GM12801 (cell line): Measurements from ENCODE around the gene PACSIN2.

ENCODE experiments used
- TF ChIP-seq, protein P1 (sequence below): IDR thresholded peaks from one replicate; pipeline ENCODE4 v1.5.1; 2011; ENCODE audit warnings: control low read depth; ENCODE audit not compliant: insufficient read length; ENCODE audit errors: extremely low read depth

PACSIN2 gene

DNA sequence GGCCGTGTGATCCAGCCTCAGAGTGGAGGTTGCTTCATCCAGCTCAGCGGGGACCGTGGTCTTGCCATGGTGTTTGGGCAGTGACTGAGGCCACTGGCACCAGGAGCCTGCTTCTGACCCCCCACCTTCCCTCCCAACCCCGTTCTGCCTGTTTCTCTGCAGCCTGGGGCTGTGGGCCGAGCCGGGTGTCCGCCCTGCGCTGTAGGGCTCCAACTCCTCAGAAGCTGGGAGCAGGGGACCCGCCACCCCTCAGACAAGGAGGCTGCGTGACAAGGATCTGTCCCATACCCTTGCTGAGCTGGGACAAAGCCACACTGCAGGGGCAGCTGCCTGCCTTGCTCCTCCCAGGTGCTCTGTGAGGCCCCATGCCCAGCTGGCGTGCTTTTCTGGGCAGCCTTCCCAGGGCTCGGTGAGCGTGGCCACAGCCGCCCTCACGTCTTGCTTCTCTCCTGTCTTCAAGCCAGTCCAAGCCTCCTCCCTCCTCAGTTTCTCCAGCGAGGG lies 146.1 kb downstream of the PACSIN2 start:
- TF ChIP-seq, protein P1, sequence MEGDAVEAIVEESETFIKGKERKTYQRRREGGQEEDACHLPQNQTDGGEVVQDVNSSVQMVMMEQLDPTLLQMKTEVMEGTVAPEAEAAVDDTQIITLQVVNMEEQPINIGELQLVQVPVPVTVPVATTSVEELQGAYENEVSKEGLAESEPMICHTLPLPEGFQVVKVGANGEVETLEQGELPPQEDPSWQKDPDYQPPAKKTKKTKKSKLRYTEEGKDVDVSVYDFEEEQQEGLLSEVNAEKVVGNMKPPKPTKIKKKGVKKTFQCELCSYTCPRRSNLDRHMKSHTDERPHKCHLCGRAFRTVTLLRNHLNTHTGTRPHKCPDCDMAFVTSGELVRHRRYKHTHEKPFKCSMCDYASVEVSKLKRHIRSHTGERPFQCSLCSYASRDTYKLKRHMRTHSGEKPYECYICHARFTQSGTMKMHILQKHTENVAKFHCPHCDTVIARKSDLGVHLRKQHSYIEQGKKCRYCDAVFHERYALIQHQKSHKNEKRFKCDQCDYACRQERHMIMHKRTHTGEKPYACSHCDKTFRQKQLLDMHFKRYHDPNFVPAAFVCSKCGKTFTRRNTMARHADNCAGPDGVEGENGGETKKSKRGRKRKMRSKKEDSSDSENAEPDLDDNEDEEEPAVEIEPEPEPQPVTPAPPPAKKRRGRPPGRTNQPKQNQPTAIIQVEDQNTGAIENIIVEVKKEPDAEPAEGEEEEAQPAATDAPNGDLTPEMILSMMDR, result no peak

DNA sequence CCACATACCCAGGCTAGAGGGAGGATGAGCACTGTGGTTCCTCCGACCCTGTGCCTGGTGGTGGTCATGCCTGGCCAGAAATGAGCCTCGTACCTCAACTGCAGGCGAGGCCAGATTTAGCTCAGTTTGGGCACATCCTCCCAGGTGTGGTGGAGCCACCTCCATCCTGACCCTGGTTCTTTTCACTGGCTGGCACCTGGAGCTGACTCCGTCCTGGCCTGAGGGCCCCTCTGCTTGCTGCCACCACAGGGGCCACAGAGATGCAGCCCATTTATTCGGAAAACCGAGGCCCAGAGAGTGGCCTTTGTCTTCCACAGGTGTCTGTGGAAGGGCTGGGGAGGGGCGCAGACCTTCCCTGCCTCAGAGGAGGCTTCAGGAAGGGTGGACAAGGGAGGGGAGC lies 148.8 kb downstream of the PACSIN2 start:
- TF ChIP-seq, protein P1, result no peak

DNA sequence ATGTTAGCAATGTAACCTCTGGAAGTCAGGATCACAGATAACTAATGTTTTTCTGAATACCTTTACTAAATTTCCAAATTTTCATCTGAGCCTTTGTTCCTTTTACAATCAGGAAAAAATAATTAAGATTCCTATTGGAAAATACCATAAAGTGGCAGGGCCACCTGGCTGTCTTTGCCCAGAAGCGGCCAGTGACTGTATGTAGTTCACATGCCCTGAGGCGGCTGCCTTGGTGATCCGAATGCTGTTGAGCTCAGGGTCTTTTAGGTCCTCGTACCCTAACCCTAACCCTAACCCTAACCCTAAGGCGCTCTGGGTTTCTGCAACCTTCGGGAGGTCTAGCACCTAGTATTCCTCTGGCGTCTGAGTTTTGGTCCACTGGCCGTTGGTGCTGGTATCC lies 149.4 kb downstream of the PACSIN2 start:
- TF ChIP-seq, protein P1, result no peak

DNA sequence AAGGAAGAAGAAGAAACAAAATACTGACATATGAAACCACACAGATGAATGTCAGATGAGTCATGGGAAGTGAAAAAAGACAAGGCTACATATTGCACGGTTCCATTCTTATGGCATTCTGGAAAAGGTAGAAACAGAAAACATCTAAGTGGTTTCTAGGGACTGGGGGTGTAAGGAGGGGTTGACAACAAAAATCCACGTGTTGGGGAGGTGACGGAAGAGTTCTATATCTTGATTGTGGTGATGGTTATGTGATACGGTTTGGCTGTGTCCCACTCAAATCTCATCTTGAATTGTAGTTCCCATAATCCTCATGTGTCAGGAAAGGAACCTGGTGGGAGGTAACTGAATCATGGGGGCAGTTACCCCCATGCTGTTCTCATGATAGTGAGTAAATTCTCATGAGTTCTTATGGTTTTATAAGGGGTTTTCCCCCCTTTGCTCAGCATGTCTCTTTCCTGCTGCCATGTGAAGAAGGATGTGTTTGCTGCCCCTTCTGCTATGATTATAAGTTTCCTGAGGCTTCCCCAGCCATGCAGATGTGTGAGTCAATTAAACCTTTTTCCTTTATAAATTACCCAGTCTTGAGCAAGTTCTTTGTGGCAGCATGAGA lies 151.5 kb downstream of the PACSIN2 start:
- TF ChIP-seq, protein P1, result no peak

DNA sequence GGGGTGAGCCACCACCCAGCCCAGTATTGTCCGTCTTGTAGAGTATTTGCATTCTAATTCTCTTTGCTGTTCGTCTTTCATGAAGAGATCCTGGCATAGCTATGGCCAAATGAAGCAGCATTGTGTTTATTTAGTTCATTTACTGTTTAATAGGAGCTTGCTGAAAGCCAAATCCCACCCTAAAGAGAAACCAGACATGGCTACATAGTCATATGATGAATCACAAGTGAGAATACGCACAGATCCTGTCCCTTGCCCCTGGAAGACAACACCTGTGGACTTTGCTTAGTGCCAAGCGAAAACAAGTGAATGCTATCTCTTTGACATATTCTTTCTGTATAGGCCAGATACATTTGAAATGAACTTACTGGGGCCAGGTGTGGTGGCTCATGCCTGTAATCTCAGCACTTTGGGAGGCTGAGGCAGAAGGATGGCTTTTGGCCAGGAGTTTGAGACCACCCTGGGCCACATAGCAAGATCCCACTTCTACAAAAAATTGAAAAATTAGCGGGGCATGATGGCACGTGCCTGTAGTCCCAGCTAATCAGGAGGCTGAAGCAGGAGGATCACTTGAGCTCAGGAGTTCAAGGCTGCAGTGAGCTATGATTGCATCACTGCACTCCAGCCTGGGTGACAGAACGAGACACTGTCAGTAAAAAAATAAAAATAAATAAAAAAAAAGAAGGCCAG lies 152.8 kb downstream of the PACSIN2 start:
- TF ChIP-seq, protein P1, result no peak

DNA sequence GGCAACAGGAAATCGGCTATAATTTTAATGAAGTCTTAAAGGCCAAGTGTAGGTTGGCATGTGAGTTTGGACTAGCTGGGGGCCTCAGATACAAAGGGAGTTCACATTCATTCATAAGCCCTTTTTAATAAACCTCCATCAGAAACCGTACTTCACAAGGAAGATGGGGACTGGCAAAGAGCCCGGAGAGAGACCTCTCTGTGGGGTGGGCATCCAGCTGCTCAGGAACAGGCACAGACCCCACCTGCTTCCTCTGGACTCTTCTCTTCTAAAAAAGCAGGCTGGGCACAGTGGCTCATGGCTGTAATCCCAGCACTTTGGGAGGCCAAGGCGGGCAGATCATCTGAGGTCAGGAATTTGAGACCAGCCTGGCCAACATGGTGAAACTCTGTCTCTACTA lies 154.0 kb downstream of the PACSIN2 start:
- TF ChIP-seq, protein P1, result no peak

DNA sequence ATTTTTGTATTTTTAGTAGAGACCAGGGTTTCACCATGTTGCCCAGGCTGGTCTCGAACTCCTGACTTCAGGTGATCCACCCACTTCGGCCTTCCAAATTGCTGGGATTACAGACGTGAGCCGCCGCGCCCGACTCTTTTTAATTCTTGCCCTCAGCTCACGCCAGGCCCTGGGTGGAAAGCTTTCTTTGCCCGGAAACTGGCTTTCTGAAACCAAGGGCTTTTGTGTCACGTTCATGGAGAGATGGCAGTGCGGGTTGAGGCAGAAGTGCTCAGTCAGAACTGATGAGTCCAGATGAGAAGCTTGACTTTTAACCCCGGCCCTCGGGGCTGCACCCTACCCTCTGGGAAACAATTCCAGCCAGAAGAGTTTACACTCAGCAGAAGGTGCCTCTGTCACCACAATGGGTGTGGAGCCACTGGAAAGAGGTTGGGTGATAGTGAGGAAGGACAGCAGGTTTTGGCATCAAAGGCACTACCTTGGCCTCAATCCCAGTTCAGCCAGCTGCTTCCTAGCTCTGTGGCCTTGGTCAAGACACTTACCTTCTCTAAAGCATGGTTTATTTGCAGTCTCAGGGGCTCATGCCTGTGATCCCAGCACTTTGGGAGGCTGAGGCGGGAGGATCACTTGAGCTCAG lies 157.0 kb downstream of the PACSIN2 start:
- TF ChIP-seq, protein P1, result no peak
